Measurements from ENCODE around the gene PLA2G2F.

PLA2G2F gene

GRCh38 chr1:20192871-20193411, 53.8 kb downstream of the PLA2G2F start:
- no peak for DNase-seq

- no peak for DNase-seq
Observed at GRCh38 chr1:20194224-20194623, 55.1 kb downstream of the PLA2G2F start.

- DNase-seq: no peak
Observed at GRCh38 chr1:20194757-20195461, 55.8 kb downstream of the PLA2G2F start.

GRCh38 chr1:20195462-20195780, 56.3 kb downstream of the PLA2G2F start:
- DNase-seq: no peak

GRCh38 chr1:20197329-20197791, 58.2 kb downstream of the PLA2G2F start:
- no peak for DNase-seq

GRCh38 chr1:20198296-20198695, 59.2 kb downstream of the PLA2G2F start:
- no peak for DNase-seq

GRCh38 chr1:20198918-20199317, 59.8 kb downstream of the PLA2G2F start:
- DNase-seq: no peak

GRCh38 chr1:20199403-20199802, 60.3 kb downstream of the PLA2G2F start:
- DNase-seq: no peak

GRCh38 chr1:20199840-20200239, 60.7 kb downstream of the PLA2G2F start:
- DNase-seq: no peak
